HepG2 (cell line): ENCODE measurements around the gene PHACTR3. TPM values are rescaled to one million over a fixed set of nuclear protein-coding genes. Genes with fewer than 3 reads are reported as not detected.

Experiments
- ATAC-seq: fragments of 200-7000 bp; cut with Tn5 transposase; 3 replicates; pipeline ENCODE4 v1.9.1; 2020; ENCODE audit warnings: mild to moderate bottlenecking, moderate library complexity
- BruUV-seq: library from RNA; stranded (reverse); fragments of 400-500 nt; replicated peaks from 2 replicates; lab custom pipeline; 2021; lab: Mats Ljungman, UMichigan
- CTCF ChIA-PET: fragments of 300-600 bp; formaldehyde crosslinking; extraction: SDS; loops from one replicate; lab custom pipeline; 2021; ENCODE audit warnings: low total read pairs, inconsistent platforms, low intra/inter-chr PET ratio; lab: Yijun Ruan, JAX
- POLR2A ChIA-PET: fragments of 350-600 bp; sonication (Branson Sonifier 250); formaldehyde crosslinking; loops from one replicate; lab custom pipeline; 2020; ENCODE audit warnings: antibody characterized with exemption, inconsistent platforms; lab: Yijun Ruan, JAX
- DNase-seq: peaks from one replicate; pipeline ENCODE4 v3.0.0-alpha.2; 2015; ENCODE audit warnings: low spot score
- FAIRE-seq: peaks from 3 replicates; lab custom pipeline; 2011; peaks lifted over from hg19 to GRCh38; lab: Jason Lieb, UNC
- H2AFZ ChIP-seq: one replicate; pipeline ENCODE4 v1.6.1; 2011; ENCODE audit warnings: low read length, inconsistent platforms
- H3K27ac ChIP-seq: fragments of 300-600 bp; 3 replicates; pipeline ENCODE4 v1.8.0; 2011; ENCODE audit warnings: mixed run types, mild to moderate bottlenecking, mixed read lengths, low read length, inconsistent platforms; ENCODE audit not compliant: insufficient read depth; ENCODE audit errors: extremely low read length
- H3K27me3 ChIP-seq, 2 experiments: fragments of 200-600 bp in 1 of 2; 2 replicates in 1 of 2; 3 replicates in 1 of 2; pipeline versions ENCODE4 v1.6.0 to v1.8.0; 2011; ENCODE audit warnings: low read length in 2 of 2, mild to moderate bottlenecking in 2 of 2, moderate library complexity in 2 of 2, inconsistent platforms in 1 of 2; ENCODE audit not compliant: insufficient read depth in 2 of 2, control insufficient read depth in 1 of 2
- H3K36me3 ChIP-seq, 2 experiments: fragments of 200-600 bp in 1 of 2; replicated peaks in 1 of 2; 2 replicates in 1 of 2; 3 replicates in 1 of 2; pipeline versions ENCODE4 v1.5.1 to v1.8.0; 2011; ENCODE audit warnings: low read length in 2 of 2, inconsistent platforms in 1 of 2; ENCODE audit not compliant: insufficient read depth in 2 of 2, control insufficient read depth in 1 of 2
- H3K4me1 ChIP-seq: 2 replicates; pipeline ENCODE4 v1.5.1; 2012; ENCODE audit warnings: low read length, inconsistent platforms; ENCODE audit not compliant: insufficient read depth
- H3K4me2 ChIP-seq: 2 replicates; pipeline ENCODE4 v1.6.0; 2011; ENCODE audit warnings: low read depth, low read length, inconsistent platforms
- H3K4me3 ChIP-seq, 3 experiments: fragments of 200-600 bp in 1 of 3; sonication (generic), shearing (Covaris generic) in 1 of 3; replicated peaks in 1 of 3; 2 replicates each; pipeline ENCODE4 v1.5.1; 2011 to 2016; ENCODE audit warnings: low read length in 3 of 3, inconsistent platforms in 2 of 3, low read depth in 2 of 3, mild to moderate bottlenecking in 2 of 3, control low read depth in 1 of 3, mixed read lengths in 1 of 3; ENCODE audit not compliant: insufficient read depth in 1 of 3
- H3K79me2 ChIP-seq: one replicate; pipeline ENCODE4 v1.6.1; 2011; ENCODE audit warnings: low read length, inconsistent platforms; ENCODE audit not compliant: insufficient read depth
- H3K9ac ChIP-seq: 2 replicates; pipeline ENCODE4 v1.6.0; 2011; ENCODE audit warnings: mild to moderate bottlenecking, low read depth, low read length, inconsistent platforms; ENCODE audit not compliant: insufficient read depth
- H3K9me3 ChIP-seq: 2 replicates; pipeline ENCODE4 v1.5.1; 2012; ENCODE audit warnings: mild to moderate bottlenecking, low read length
- H4K20me1 ChIP-seq: 2 replicates; pipeline ENCODE4 v1.6.0; 2011; ENCODE audit warnings: inconsistent platforms, mild to moderate bottlenecking, low read length, moderate library complexity; ENCODE audit not compliant: insufficient read depth
- CAMTA2 ChIP-seq: sonication (generic); formaldehyde crosslinking; IDR thresholded peaks from 2 replicates; pipeline ENCODE4 v1.4.0; 2020; ENCODE audit warnings: mild to moderate bottlenecking, missing genetic modification reagents, borderline replicate concordance
- ELF4 ChIP-seq: sonication (generic); formaldehyde crosslinking; IDR thresholded peaks from 2 replicates; pipeline ENCODE4 v1.5.0; 2020; ENCODE audit warnings: missing genetic modification reagents, mild to moderate bottlenecking, moderate library complexity, borderline replicate concordance
- ETS1 ChIP-seq: sonication (generic); formaldehyde crosslinking; IDR thresholded peaks from 2 replicates; pipeline ENCODE4 v1.4.0; 2020; ENCODE audit warnings: missing genetic modification reagents
- IKZF1 ChIP-seq: fragments of 450-650 bp; IDR thresholded peaks from 2 replicates; pipeline ENCODE4 v1.7.1; 2016
- JARID2 ChIP-seq: sonication (generic); formaldehyde crosslinking; IDR thresholded peaks from 2 replicates; pipeline ENCODE4 v1.8.1; 2023; ENCODE audit warnings: missing genetic modification reagents, inconsistent platforms; ENCODE audit not compliant: insufficient replicate concordance
- MAF1 ChIP-seq: sonication (generic); formaldehyde crosslinking; IDR thresholded peaks from 2 replicates; pipeline ENCODE4 v1.5.0; 2020; ENCODE audit warnings: missing genetic modification reagents, borderline replicate concordance
- NFE2L2 ChIP-seq: fragments of 150-350 bp; IDR thresholded peaks from 2 replicates; pipeline ENCODE4 v1.6.1; 2014; ENCODE audit warnings: low read length
- ONECUT2 ChIP-seq: sonication (generic); formaldehyde crosslinking; IDR thresholded peaks from 2 replicates; pipeline ENCODE4 v1.4.0; 2020; ENCODE audit warnings: missing genetic modification reagents
- RFX1 ChIP-seq: fragments of 450-650 bp; IDR thresholded peaks from 2 replicates; pipeline ENCODE4 v1.6.1; 2017
- SIN3A ChIP-seq: IDR thresholded peaks from 2 replicates; pipeline ENCODE4 v1.6.1; 2011; ENCODE audit warnings: low read depth, mild to moderate bottlenecking, control low read depth, low read length, borderline replicate concordance
- SP2 ChIP-seq: sonication (generic); formaldehyde crosslinking; IDR thresholded peaks from 2 replicates; pipeline ENCODE4 v1.5.1; 2020; ENCODE audit warnings: mild to moderate bottlenecking, missing genetic modification reagents
- THAP11 ChIP-seq: IDR thresholded peaks from 2 replicates; pipeline ENCODE4 v1.6.1; 2016; ENCODE audit warnings: missing biosample characterization, missing genetic modification reagents
- THRA ChIP-seq: sonication (generic); formaldehyde crosslinking; IDR thresholded peaks from 2 replicates; pipeline ENCODE4 v1.4.0; 2020; ENCODE audit warnings: missing genetic modification reagents, borderline replicate concordance
- ZBTB34 ChIP-seq: sonication (generic); formaldehyde crosslinking; IDR thresholded peaks from 2 replicates; pipeline ENCODE4 v1.8.0; 2022; ENCODE audit warnings: mild to moderate bottlenecking, missing genetic modification reagents
- ZFP36L2 ChIP-seq: sonication (generic); formaldehyde crosslinking; IDR thresholded peaks from 2 replicates; pipeline ENCODE4 v1.4.0; 2020; ENCODE audit warnings: missing genetic modification reagents
- ZNF337 ChIP-seq: sonication (generic); formaldehyde crosslinking; IDR thresholded peaks from 2 replicates; pipeline ENCODE4 v1.5.1; 2020; ENCODE audit warnings: missing genetic modification reagents, low read depth, mild to moderate bottlenecking, borderline replicate concordance
- ZNF816 ChIP-seq: sonication (generic); formaldehyde crosslinking; IDR thresholded peaks from 2 replicates; pipeline ENCODE4 v1.8.0; 2022; ENCODE audit warnings: missing genetic modification reagents, mild to moderate bottlenecking, borderline replicate concordance
- WGBS: methylation state at CpG from one replicate; pipeline ENCODE4 v1.1.6; 2017; ENCODE audit warnings: low lambda C conversion rate; 5-methylcytosine and 5-hydroxymethylcytosine counted together
- in situ Hi-C: cut with HindIII; loops from 2 replicates; pipeline ENCODE4 v1.10.0; 2017; ENCODE audit warnings: low pct_unique_long_range_greater_than_20kb; ENCODE audit not compliant: extremely low pct_ligation_motif_present
- intact Hi-C: fragments of 100-400 bp; cut with micrococcal nuclease; formaldehyde crosslinking; loops from one replicate; pipeline ENCODE4 v1.10.0; 2022; ENCODE audit not compliant: unreplicated experiment
- polyA plus RNA-seq, 8 experiments: library from polyadenylated mRNA; depleted of rRNA in 3 of 8; stranded (reverse) in 7 of 8; unstranded in 1 of 8; fragments of >200 nt; fragmentation: Illumina TruSeq in 4 of 8; extraction: Trizol in 4 of 8; gene quantifications; 2 replicates each; pipeline versions ENCODE4 v1.2.1 to v1.2.3, GENCODE V29; 2011 to 2016; ENCODE audit warnings: low read depth in 4 of 8, missing spikeins in 1 of 8, mixed read lengths in 1 of 8; ENCODE audit not compliant: insufficient read depth in 1 of 8
- total RNA-seq, 5 experiments: library from RNA; depleted of rRNA; stranded (reverse); fragments of >200 nt; fragmentation: Illumina TruSeq; extraction: Trizol; gene quantifications; 2 replicates each; pipeline ENCODE4 v1.2.3, GENCODE V29; 2016; ENCODE audit warnings: low read depth in 1 of 5
- TF ChIP-seq, protein P1 (sequence below): sonication (generic); formaldehyde crosslinking; IDR thresholded peaks from 2 replicates; pipeline ENCODE4 v1.5.1; 2020; ENCODE audit warnings: missing genetic modification reagents, mild to moderate bottlenecking, borderline replicate concordance

PHACTR3 gene
- total and polyA plus RNA-seq, 2 of the 13 experiments (the other 11 are each of a cell fraction or from before 2014, with no cell fraction given), result not detected

DNA sequence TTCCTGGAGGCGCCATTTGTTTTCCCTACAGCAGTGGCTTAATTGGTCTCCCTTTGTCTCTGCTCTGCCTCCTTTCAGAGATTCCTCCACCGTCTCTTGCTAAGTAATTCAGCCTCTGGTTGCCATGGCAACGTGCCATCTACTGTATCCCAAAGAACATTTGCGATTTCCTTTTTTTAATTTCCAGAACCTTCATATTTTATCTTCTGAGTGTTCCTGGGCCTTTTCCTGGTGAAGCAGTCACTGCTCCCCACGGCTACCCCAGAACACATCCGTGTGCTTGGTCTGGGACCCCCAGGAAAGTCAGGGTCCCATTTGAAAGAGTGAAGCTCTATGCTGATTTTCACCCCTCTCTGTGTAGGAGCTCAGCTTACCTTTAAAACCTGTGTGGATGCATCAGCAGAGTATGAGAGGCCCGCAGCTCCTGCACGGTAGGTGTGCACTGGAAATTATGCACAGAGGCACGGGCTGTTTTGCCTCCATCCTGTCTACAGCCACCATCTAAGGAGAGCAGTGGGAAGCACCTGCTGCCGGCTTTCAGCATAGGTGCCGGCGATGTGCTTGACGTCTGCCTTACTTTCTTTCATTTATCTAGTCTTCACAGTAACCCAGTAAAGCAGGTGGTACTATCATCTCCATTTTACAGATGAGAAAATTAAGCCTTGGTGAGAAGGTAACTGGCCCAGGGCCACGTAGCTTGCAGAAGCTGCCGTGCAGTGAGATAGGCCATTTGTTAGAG lies 206.3 kb downstream of the PHACTR3 start (continued):
- TF ChIP-seq, protein P1, sequence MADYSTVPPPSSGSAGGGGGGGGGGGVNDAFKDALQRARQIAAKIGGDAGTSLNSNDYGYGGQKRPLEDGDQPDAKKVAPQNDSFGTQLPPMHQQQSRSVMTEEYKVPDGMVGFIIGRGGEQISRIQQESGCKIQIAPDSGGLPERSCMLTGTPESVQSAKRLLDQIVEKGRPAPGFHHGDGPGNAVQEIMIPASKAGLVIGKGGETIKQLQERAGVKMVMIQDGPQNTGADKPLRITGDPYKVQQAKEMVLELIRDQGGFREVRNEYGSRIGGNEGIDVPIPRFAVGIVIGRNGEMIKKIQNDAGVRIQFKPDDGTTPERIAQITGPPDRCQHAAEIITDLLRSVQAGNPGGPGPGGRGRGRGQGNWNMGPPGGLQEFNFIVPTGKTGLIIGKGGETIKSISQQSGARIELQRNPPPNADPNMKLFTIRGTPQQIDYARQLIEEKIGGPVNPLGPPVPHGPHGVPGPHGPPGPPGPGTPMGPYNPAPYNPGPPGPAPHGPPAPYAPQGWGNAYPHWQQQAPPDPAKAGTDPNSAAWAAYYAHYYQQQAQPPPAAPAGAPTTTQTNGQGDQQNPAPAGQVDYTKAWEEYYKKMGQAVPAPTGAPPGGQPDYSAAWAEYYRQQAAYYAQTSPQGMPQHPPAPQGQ, result no peak
- TF ChIP-seq THRA (CRISPR knock-in tag), result no peak
- TF ChIP-seq ETS1 (CRISPR knock-in tag), result no peak
- TF ChIP-seq RFX1, result peak; percentile 42; the same call in 1 of the 2 replicates
- no peak for TF ChIP-seq MAF1 (CRISPR knock-in tag)

GRCh38 chr20:59811681-59812171 lies 207.4 kb downstream of the PHACTR3 start:
- no peaks in the 10 kb centered on the region for H3K79me2 ChIP-seq
- no peak for TF ChIP-seq SP2 (CRISPR knock-in tag)
- no peak for TF ChIP-seq ZBTB34
- no peak for TF ChIP-seq NFE2L2
- TF ChIP-seq CAMTA2 (CRISPR knock-in tag), result no peak
- no peak for TF ChIP-seq ZFP36L2 (CRISPR knock-in tag)
- no peak for TF ChIP-seq ZNF816 (CRISPR knock-in tag)
- no peak for TF ChIP-seq IKZF1
- TF ChIP-seq SIN3A, result no peak
- no peak for TF ChIP-seq THAP11 (CRISPR knock-in tag)
- no peak for TF ChIP-seq ELF4 (CRISPR knock-in tag)
- TF ChIP-seq ONECUT2 (CRISPR knock-in tag), result no peak
- TF ChIP-seq ZNF337, result no peak
- no peak for TF ChIP-seq JARID2 (CRISPR knock-in tag)

More at GRCh38 chr20:59811681-59812171, 207.4 kb downstream of the PHACTR3 start:
- H3K4me2 ChIP-seq, result no peak overlapping the region
- DNase-seq, result no peak
- H3K4me1 ChIP-seq, result no peaks in the 10 kb centered on the region
- no peak overlapping the region for H3K27ac ChIP-seq
- in situ Hi-C loops, result no loop called here
- H3K9ac ChIP-seq, result no peak overlapping the region
- FAIRE-seq, result no peak
- BruUV-seq, result no TSS peak
- H2AFZ ChIP-seq, result no peak overlapping the region
- H3K36me3 ChIP-seq, result no peaks in the 10 kb centered on the region
- no peaks in the 10 kb centered on the region for H4K20me1 ChIP-seq
- no peak overlapping the region for H3K4me3 ChIP-seq
- WGBS, result 14% methylated on average over 7 of the region's 7 CpGs
- peaks cover 7 to 76% of the 10 kb centered on the region in 2 experiments; a peak in 4 of 5 replicates for H3K27me3 ChIP-seq
- intact Hi-C loops, result no loop called here
- ChIA-PET POLR2A (no interaction called here), CTCF (no interaction called here)
- H3K9me3 ChIP-seq, result no peaks in the 10 kb centered on the region
- ATAC-seq, result no peak
